ENCODE results near the gene DDAH1.

DNA sequence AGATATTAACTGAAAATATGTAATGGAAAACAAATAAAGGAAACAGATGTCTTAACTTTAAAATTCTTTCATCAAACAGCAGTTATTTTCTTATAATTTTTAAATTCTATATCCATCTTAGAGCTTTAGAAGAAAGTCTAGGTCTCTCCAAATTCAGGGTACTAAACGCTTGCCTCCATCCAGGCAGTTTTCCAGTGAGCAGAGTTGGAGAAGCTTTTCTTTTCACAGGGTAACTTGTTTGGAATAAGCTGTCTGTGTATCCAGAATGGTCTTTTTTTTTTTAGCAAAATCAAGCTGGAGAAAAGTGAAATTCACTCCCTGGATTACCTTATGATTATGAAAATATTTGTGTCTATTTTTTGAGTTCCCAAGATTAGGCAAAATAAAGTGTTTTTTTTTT lies 88.6 kb downstream of the DDAH1 start:
- TF ChIP-seq, protein P1, sequence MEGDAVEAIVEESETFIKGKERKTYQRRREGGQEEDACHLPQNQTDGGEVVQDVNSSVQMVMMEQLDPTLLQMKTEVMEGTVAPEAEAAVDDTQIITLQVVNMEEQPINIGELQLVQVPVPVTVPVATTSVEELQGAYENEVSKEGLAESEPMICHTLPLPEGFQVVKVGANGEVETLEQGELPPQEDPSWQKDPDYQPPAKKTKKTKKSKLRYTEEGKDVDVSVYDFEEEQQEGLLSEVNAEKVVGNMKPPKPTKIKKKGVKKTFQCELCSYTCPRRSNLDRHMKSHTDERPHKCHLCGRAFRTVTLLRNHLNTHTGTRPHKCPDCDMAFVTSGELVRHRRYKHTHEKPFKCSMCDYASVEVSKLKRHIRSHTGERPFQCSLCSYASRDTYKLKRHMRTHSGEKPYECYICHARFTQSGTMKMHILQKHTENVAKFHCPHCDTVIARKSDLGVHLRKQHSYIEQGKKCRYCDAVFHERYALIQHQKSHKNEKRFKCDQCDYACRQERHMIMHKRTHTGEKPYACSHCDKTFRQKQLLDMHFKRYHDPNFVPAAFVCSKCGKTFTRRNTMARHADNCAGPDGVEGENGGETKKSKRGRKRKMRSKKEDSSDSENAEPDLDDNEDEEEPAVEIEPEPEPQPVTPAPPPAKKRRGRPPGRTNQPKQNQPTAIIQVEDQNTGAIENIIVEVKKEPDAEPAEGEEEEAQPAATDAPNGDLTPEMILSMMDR (conservative IDR thresholded peaks at IDR 0.05), result no peak
- TF ChIP-seq ZFX (IDR thresholded peaks at IDR 0.05), result no peak
